GM18951 (cell line): Measurements from ENCODE around the gene XIRP1.

Experiments
- POLR2A ChIP-seq: IDR thresholded peaks from 4 replicates; pipeline ENCODE4 v1.6.1; 2011; ENCODE audit warnings: mild to moderate bottlenecking; ENCODE audit not compliant: insufficient read length, insufficient read depth; ENCODE audit errors: extremely low read depth
- in situ Hi-C: fragments of 300-500 bp; cut with MboI; formaldehyde crosslinking; loops from one replicate; pipeline ENCODE4 v1.12.0; 2022; ENCODE audit warnings: low sequenced_read_pairs, mixed read lengths, inconsistent platforms; ENCODE audit not compliant: unreplicated experiment

XIRP1 gene

GRCh38 chr3:39147711-39148434 is 44.5 kb downstream of the XIRP1 start:
- in situ Hi-C loops, result no loop called here

DNA sequence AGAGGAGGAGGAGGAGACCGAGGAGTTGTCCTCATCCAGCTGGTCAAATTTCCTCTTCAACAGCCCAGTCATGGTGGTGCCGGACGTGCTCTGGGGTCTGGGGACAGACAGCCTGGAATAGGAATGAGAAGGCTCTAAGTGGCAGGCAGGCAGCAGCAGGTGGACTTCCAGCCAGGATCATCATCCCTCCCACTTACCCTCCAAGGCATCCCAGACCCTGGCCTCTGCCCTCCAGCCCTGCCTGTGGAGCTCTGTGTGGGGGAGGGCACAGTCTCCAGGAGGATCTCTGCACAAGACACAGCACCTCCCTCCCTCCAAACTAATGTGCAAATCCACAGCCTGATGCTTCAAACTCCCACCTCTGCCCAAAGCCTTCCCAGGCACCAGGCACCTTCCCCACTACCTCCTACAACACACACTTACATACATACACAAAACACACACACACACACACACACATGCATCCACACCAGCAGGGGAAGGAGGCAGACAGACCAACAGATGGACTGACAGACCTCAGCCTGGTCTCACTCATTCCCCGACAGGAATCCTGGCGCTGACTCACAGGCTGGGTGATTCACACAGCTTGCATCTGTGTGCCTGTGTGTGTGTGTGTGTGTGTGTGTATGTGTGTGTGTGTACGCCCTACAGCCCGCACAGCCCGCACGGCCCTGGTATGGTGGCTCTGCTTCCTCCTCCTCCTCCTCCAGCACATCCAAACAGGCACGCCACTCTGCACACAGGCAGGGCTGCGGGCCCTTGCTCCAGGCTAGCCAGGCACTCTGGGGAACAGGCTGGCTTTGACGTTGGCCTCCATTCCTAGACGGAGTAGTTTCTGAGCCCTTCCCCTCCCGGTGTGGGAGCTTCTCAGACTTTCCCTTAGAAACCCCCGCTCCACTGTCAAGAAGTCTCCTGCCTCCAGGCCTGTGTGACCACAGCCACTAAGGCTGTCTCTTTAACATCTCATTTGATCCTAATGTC is 45.5 kb downstream of the XIRP1 start:
- no peak for TF ChIP-seq POLR2A
- in situ Hi-C loops, result no loop called here

More at GRCh38 chr3:39147711-39148434, 44.5 kb downstream of the XIRP1 start:
- TF ChIP-seq POLR2A, result peak; percentile 4

- TF ChIP-seq POLR2A, result no peak
Observed at GRCh38 chr3:39146083-39146501, 46.3 kb downstream of the XIRP1 start.

DNA sequence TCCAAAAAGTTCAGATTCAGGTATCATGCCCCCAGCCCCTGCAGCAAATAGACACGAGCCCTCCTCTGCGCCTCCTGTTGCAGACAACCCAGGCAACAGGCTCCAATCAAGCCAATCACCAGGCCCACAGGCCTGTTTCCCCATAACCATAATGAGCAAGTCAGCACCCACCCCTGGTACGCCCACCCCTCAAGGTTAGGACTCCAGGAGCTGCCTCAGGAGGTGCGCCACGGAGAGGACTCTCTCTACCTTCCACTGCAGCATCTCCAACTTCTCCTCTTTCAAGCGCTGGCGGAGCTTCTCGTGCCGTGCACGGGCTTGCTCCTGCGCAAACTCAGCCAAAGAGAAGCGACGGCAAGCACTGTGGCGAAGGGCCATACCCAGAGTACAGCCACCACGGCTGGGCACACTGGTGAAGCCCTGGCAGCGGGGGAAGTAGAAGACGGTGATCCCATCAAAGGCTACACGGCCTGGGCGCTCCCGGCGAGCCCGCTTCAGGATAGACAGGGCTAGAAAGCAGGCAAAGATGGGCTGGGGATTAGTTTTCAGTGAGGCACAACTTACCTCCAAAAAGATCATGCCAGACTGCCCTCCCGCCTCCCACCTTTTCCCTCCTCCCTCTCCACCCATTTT is 47.5 kb downstream of the XIRP1 start:
- no peak for TF ChIP-seq POLR2A
- in situ Hi-C loops, result no loop called here

More at GRCh38 chr3:39146083-39146501, 46.3 kb downstream of the XIRP1 start:
- in situ Hi-C loops, result no loop called here

DNA sequence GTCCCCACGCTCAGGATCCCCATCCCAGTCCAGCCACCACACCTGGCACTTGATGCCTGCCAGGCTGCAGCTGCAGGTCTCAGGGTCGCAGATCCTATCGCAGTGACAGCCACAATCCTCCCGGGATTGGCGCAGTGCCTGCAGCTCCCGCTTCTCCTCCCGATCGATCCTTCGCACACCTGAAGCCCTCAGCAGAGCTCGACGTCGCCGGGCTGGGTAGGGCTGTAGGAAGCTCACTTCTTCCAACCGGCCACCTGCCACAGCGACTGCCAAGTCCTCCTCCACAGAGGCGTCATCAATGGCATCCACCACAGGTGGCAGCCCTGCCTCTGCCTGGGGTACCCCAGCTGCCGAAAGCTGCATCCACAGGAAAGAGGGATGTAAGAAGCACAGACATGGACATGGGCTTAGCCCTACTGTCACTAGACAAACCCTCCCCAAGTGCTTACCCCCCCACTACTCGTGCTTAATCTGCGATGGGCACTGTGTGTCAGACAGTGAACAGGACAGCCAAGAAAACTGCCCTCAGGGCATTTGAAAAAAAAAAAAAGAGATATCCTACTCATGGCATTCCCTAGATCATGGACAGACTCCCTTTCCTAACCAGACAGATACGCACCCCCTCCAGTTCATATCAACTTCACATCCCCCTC is 48.2 kb downstream of the XIRP1 start:
- TF ChIP-seq POLR2A, result no peak
- in situ Hi-C loops, result no loop called here

GRCh38 chr3:39143051-39143885 is 49.1 kb downstream of the XIRP1 start:
- in situ Hi-C loops, result no loop called here
- no peak for TF ChIP-seq POLR2A

- in situ Hi-C loops, result no loop called here
- TF ChIP-seq POLR2A, result no peak
Observed at GRCh38 chr3:39142067-39142466, 50.3 kb downstream of the XIRP1 start.

- TF ChIP-seq POLR2A, result no peak
- in situ Hi-C loops, result no loop called here
Observed at GRCh38 chr3:39141171-39141995, 51.0 kb downstream of the XIRP1 start.

DNA sequence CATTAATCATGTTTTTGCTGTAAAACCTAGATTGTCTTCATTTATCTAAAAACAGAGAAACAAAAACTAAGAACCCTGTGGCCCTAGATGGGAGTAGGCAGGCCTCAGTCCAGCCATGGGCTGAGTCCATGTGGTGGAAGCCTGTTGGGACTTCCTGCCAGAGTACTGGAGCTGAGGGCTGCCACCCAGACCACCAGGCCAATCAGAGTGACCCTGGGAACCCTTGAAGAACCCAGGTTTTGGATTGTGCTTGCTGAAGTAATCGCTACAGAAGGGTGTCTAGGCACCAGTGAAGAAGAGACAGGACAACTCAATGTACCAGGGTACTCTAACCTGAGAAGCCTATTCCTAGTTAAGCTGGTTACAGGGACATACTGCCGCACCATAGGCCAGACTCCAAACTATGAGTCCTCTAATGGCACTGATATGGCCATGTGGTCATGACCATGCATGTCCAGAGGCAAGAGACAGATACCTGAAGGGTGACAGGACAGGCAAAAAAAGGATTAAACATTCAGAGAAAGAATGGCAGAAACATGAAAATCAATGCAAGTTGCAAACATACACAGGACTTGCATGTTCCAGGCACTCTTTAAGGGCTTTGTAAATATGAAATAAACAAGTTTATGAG is 51.9 kb downstream of the XIRP1 start:
- TF ChIP-seq POLR2A, result no peak
- in situ Hi-C loops, result no loop called here

DNA sequence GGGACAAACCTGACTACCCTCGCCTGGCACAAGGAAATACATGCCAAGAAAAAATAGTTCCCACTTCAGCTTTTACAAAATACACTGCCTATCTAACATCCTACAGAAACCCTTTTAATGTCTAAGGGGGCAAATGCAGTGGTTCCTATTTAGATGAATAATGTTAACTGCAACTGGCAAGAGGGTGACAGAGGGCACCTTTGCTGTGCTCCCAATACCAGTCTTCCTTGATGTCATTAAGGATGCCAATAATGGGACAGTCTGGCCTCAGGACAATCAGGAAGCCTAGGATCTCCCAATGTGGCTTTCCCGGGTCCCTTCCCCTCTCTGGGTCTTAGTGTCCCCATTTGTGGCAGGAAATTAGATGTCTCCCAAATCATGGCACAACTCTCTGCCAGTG is 53.0 kb downstream of the XIRP1 start:
- TF ChIP-seq POLR2A, result no peak
- in situ Hi-C loops, result no loop called here
